Measurements from ENCODE around the gene FGF14.
"Not testable (repeated sequence)": the region's sequence is repeated elsewhere in the genome, so short reads cannot be mapped to it uniquely, and the experiment has no call there.

The FGF14 gene

GRCh38 chr13:101858860-101859259, 543.0 kb downstream of the FGF14 start:
- Histone ChIP-seq H3K4me3 (ENCODE audit: low read depth, low read length) (no peak overlapping the region), H3K36me3 (replicated peaks) (no peaks in the 10 kb centered on the region), H3K27me3 (replicated peaks) (no peaks in the 10 kb centered on the region), H3K27ac (no peak overlapping the region)
- DNase-seq: no peak
- TF ChIP-seq CTCF (IDR thresholded peaks at IDR 0.05; ENCODE audit: low read depth, low read length, missing control alignments): no peak
- in situ Hi-C loops (cut with HindIII; ENCODE audit: low pct_ligation_motif_present, low sequenced_read_pairs): no loop called here

- Histone ChIP-seq H3K36me3 (replicated peaks) (no peaks in the 10 kb centered on the region), H3K27ac (no peak overlapping the region)
Observed at GRCh38 chr13:101846701-101847100, 555.1 kb downstream of the FGF14 start.

GRCh38 chr13:101846249-101846648, 555.6 kb downstream of the FGF14 start:
- no peak for TF ChIP-seq CTCF (IDR thresholded peaks at IDR 0.05; ENCODE audit: low read depth, low read length, missing control alignments)
- in situ Hi-C loops (cut with HindIII; ENCODE audit: low pct_ligation_motif_present, low sequenced_read_pairs): no loop called here
- no peaks in the 10 kb centered on the region for H3K36me3 ChIP-seq (replicated peaks)
- H3K27me3 ChIP-seq (replicated peaks): no peaks in the 10 kb centered on the region
- H3K4me3 ChIP-seq (ENCODE audit: low read depth, low read length): no peak overlapping the region
- H3K27ac ChIP-seq: no peak overlapping the region
- no peak for DNase-seq

More at GRCh38 chr13:101846701-101847100, 555.1 kb downstream of the FGF14 start:
- in situ Hi-C loops (cut with HindIII; ENCODE audit: low pct_ligation_motif_present, low sequenced_read_pairs): no loop called here
- Histone ChIP-seq H3K4me3 (ENCODE audit: low read depth, low read length) (no peak overlapping the region), H3K27me3 (replicated peaks) (no peaks in the 10 kb centered on the region)
- TF ChIP-seq CTCF (IDR thresholded peaks at IDR 0.05; ENCODE audit: low read depth, low read length, missing control alignments): no peak
- no peak for DNase-seq

- no peaks in the 10 kb centered on the region for H3K27me3 ChIP-seq (replicated peaks)
- peak; percentile 44 for DNase-seq
- no peak overlapping the region for H3K4me3 ChIP-seq (ENCODE audit: low read depth, low read length)
- in situ Hi-C loops (cut with HindIII; ENCODE audit: low pct_ligation_motif_present, low sequenced_read_pairs): no loop called here
- H3K27ac ChIP-seq: no peak overlapping the region
- no peaks in the 10 kb centered on the region for H3K36me3 ChIP-seq (replicated peaks)
- TF ChIP-seq CTCF (IDR thresholded peaks at IDR 0.05; ENCODE audit: low read depth, low read length, missing control alignments): no peak
Observed at GRCh38 chr13:101845245-101846020, 556.4 kb downstream of the FGF14 start.

GRCh38 chr13:101841698-101842097, 560.1 kb downstream of the FGF14 start:
- no peak for DNase-seq
- no peaks in the 10 kb centered on the region for H3K36me3 ChIP-seq (replicated peaks)
- TF ChIP-seq CTCF (IDR thresholded peaks at IDR 0.05; ENCODE audit: low read depth, low read length, missing control alignments): no peak
- in situ Hi-C loops (cut with HindIII; ENCODE audit: low pct_ligation_motif_present, low sequenced_read_pairs): no loop called here
- no peak overlapping the region for H3K4me3 ChIP-seq (ENCODE audit: low read depth, low read length)
- H3K27me3 ChIP-seq (replicated peaks): no peaks in the 10 kb centered on the region
- no peak overlapping the region for H3K27ac ChIP-seq

GRCh38 chr13:101838323-101838722, 563.5 kb downstream of the FGF14 start:
- H3K4me3 ChIP-seq (ENCODE audit: low read depth, low read length): no peak overlapping the region
- no peak for TF ChIP-seq CTCF (IDR thresholded peaks at IDR 0.05; ENCODE audit: low read depth, low read length, missing control alignments)
- no peak overlapping the region for H3K27ac ChIP-seq
- no peaks in the 10 kb centered on the region for H3K36me3 ChIP-seq (replicated peaks)
- no peaks in the 10 kb centered on the region for H3K27me3 ChIP-seq (replicated peaks)
- in situ Hi-C loops (cut with HindIII; ENCODE audit: low pct_ligation_motif_present, low sequenced_read_pairs): no loop called here
- DNase-seq: no peak

GRCh38 chr13:101837778-101838177, 564.1 kb downstream of the FGF14 start:
- in situ Hi-C loops (cut with HindIII; ENCODE audit: low pct_ligation_motif_present, low sequenced_read_pairs); H3K27ac ChIP-seq; DNase-seq; H3K36me3 ChIP-seq (replicated peaks); H3K27me3 ChIP-seq (replicated peaks); H3K4me3 ChIP-seq (ENCODE audit: low read depth, low read length): not testable (repeated sequence)

Measured in brain microvascular endothelial cell (primary cell).